GM21786 (cell line): ENCODE results near the gene RFXANK.
"Not testable (repeated sequence)": the region's sequence is repeated elsewhere in the genome, so short reads cannot be mapped to it uniquely, and the experiment has no call there.

Experiments used
- ATAC-seq: cut with Tn5 transposase; IDR thresholded peaks from one replicate; pipeline ENCODE4 v1.9.1; 2021; ENCODE audit not compliant: unreplicated experiment

Gene RFXANK

DNA sequence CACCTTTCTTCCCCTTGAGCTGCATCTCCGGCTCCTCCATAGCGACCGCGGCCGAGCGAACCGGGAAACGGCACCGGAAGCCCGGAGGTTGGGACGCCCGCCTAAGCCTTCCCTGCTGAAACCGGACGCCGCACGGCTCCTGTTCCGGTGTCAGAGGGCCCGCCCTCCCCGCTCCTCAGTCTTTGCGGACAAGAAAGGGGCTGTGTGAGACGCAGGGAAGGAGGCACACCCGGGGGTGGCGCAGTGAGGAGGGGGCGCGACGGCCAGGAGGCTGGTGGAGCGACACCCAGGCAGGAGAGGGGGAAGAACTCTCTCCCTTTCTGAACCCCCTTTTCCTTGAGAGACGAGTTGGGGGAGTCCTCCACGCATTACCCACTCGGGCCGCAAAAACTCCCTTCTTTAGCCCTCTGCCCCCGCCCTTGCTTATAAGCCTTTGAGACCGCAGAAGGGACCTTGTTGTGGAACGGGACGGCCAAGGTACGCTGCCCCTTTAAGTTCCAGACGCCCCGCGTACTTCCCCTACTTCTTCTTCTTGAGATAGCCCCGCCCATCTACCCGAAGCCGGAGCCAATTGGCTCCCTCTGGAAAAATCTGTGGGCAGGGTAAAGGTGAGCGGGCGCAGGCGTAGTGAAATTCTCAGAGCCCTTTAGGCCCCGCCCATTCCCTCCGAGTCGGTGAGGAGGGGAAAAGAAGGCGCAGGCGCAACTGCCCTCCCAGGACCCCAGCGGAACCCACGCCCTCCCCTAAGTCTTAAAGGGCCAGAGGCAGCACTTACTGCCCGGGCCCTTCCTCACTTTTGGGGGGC is at the start of gene RFXANK, which contains the start of gene BORCS8:
RFXANK (plus strand) TSS at position 181 of the 805 bp plus-strand sequence. CDS start 1,689 bp downstream, outside the sequence.
BORCS8 (minus strand) TSS at position 75 of the 805 bp plus-strand sequence; CDS start at position 40, 35 bp downstream.
- peak; percentile 84 for ATAC-seq

- ATAC-seq = no peak
These were observed 49.7 kb upstream of the RFXANK start for GRCh38 chr19:19142347-19142746.

DNA sequence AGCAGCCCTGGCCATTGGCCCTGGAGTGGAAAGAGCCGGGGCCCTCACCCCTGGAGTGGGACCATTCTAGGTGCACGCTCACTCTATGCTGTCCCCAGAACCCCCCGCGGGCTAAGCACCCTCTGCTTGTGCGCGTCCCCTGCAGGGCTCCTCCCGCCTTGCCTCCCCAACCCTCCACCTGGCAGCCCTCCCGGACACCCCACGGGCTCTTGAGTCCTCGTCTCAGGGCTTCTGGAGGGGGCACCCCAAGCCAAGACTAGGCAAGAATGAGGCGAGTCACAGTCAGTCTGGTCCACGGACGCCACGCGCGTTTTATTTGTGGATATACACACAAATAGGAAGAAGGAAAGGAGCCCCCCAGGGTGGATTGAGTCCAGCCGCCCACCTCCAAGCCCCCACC is 46.8 kb upstream of the RFXANK start:
- no peak for ATAC-seq

DNA sequence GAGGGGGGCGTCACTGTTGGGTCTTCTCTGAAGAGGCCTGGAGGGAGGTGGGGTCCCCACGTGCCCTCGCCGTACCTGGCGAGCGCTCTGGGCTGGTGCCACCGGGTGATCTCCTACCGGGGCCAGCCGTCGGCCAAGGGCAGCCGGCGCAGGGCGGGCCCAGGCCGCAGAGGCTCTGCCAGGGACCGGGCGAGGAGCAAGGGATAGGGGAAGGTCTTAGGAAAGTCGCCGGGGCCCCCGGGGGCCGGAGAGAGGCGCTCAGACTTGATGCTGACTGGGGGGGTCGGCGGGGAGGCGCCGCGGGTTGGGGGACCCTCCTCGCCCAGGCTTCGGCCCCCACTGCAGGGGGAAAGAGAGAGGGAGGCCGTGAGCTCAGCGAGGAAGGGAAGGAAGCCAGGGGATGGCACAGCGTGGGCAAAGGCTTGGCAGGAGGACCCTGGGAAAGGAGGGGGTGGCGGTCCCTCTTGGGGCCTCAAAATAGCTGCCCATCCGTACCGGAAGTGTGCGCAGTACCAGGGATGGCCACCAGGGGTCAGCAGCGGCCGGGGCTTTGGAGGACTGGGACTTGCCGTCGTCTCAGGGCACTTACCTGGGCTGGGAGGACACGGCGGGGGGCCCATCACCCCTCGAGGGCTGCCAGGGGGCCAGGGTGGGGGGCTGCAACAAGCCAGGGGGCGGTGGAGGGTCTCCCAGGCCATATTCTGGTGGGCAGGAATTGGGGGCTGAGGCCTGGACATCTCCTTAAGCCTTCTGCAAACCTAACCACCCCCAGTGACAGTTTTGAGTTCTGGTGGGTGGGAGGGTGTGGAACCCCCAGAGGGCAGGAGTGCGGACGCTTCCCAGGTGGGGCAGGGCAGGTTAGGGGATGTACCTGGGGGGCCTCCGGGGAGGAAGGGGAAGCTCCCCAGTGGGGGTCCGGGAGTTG is 46.1 kb upstream of the RFXANK start:
- ATAC-seq = no peak

DNA sequence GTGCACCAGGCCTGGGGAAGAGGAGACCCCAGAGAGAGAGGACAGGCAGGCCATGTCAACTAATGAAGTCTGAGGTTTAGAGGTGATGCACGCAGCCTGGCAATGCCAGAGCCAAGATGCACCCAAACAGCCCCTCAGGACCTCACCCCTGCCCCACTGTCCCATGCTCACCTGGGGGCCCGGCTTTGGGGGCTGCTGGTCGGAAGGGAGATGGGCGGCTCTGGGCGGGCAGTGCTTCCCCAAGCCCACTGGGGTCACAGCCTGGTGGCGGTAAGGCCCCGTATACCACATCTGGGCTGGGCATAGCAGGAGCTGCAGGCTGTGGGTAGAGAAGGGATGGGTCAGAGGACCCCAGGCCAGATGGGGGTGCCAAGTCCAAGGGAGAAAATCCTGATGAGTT is 45.2 kb upstream of the RFXANK start:
- no peak for ATAC-seq

DNA sequence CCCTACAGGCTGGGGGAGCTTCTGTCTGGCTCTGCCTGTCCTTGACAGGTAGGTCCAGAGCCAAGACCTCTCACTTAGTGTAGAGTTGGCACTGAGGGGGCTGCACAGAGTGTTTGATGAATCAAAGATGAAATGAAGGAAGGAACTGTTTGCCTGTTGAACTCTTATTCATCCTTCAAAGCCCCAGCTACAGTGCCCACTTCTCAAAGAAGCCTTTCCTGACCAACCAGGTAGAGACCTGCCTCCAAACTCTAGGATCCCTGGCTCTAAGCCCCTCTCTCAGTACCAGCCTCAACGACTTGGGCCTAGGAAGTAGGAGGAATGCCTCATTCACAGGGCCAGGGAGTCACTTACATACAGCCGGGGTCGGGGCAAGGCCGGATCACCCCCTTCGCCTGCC is 44.7 kb upstream of the RFXANK start:
- ATAC-seq = no peak

- ATAC-seq = not testable (repeated sequence)
These were observed 43.6 kb upstream of the RFXANK start for GRCh38 chr19:19148504-19148903.

GRCh38 chr19:19149435-19149834 is 42.6 kb upstream of the RFXANK start:
- ATAC-seq = no peak

- ATAC-seq = peak; percentile 79
These were observed 40.6 kb upstream of the RFXANK start for GRCh38 chr19:19151418-19151817.

DNA sequence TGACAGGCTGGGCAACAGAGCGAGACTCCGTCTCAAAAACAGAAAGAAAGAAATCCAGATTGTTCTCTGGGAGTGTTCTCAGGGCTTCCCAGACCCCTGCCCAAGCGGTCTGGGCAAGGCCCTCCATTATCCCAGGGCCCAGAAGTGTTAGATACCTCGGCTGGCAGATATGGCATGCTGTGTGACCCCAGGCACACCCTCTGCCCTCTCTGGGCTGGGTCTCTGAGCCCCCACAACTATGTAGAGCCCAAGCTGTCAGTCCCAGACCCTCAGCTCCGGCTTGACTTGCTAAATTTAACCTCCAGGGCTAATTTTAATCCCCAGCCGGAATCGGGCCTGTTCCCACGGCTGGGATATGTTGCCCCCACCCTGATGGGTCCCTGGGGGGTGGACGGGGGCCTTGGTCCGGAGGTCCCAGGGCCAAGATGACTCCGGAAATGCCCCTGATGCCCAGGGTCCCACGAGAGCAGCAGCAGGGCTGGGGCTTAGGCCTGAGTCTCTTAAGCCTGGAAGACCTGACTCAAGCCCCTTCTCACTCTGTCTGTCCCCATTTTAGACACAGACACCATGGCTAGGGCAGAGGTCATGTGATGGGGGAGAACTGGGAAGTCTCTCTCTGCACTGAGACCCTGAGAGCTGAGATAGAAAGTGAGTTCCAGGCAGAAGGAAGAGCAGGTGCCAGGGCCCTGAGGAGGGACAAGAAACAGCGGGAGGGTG is 39.2 kb upstream of the RFXANK start:
- no peak for ATAC-seq

GRCh38 chr19:19154768-19155494 is 37.1 kb upstream of the RFXANK start:
- ATAC-seq = no peak

DNA sequence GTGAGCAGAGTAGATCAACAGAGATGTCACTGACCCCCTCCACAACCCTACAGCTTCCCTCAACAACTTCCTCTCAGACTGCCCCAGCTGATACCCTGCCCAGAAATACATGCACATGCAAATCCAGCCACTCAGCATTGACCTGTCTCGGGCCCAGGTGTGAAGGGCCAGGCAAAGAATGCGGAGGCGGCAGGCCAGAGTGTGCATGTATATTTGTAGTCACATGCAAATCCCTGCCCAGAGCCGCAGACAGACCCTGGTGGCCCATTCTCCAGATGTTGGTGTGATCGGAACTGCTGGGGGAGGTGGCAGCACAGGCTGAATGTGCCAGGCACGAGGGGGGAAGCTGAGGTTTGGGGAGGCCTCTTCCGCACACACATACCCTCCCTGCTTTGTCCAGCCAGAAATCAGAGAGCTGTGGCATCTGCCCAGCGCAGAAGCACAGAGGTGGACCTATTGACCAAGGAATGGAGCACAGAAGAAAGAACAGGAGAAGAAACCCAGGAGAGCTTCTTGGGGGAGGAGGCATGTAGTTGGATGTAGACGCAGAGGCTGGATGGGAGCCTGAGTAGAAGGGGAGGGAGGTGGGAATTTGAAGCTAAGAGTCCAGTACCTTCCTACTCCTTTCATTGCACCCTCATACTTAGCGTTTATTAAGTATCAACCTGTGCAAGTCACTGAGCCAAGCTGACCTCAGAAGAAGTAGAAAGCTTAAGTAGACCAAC is 36.4 kb upstream of the RFXANK start:
- no peak for ATAC-seq

DNA sequence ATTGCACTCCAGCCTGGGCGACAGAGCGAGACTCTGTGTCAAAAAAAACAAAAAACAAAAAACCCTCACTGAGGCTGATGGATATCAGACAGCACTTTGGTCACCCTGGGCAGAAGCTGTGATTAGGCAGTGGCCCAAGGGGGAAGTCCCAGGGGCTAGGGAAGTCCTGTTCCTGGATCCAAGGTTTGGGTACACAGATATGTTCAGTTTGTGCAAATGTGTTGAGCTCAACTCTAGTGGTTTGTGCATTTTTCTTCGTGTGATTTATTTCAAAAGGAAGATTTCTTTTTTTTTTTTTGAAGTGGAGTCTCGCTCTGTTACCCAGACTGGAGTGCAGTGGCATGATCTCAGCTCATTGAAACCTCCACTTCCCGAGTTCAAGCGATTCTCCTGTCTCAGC is 34.2 kb upstream of the RFXANK start:
- no peak for ATAC-seq

DNA sequence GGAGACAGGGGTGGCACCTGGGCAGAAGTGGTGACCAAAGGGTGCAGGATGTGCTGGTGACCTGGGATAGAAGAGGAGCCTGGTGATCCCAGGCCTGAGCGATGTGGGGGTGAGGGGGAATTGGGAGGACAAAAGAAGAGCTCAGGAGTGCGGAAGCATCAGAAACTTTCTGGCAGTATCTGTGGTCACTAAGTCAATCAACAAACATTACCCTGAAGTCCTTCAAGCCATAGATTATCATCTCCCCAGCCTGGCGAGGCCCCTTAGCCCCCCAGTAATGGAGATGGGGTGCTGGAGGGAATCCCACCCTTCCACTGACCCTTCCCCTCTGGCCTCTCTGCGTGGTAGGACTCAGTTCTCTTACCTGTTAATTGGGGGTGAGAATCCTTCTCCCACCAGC is 32.5 kb upstream of the RFXANK start:
- ATAC-seq = no peak

GRCh38 chr19:19160461-19161035 is 31.5 kb upstream of the RFXANK start:
- ATAC-seq = no peak

GRCh38 chr19:19162495-19162894 is 29.6 kb upstream of the RFXANK start:
- ATAC-seq = no peak

- no peak for ATAC-seq
These were observed 26.7 kb upstream of the RFXANK start for GRCh38 chr19:19165396-19165795.

- ATAC-seq = no peak
These were observed 24.4 kb upstream of the RFXANK start for GRCh38 chr19:19167612-19168011.

DNA sequence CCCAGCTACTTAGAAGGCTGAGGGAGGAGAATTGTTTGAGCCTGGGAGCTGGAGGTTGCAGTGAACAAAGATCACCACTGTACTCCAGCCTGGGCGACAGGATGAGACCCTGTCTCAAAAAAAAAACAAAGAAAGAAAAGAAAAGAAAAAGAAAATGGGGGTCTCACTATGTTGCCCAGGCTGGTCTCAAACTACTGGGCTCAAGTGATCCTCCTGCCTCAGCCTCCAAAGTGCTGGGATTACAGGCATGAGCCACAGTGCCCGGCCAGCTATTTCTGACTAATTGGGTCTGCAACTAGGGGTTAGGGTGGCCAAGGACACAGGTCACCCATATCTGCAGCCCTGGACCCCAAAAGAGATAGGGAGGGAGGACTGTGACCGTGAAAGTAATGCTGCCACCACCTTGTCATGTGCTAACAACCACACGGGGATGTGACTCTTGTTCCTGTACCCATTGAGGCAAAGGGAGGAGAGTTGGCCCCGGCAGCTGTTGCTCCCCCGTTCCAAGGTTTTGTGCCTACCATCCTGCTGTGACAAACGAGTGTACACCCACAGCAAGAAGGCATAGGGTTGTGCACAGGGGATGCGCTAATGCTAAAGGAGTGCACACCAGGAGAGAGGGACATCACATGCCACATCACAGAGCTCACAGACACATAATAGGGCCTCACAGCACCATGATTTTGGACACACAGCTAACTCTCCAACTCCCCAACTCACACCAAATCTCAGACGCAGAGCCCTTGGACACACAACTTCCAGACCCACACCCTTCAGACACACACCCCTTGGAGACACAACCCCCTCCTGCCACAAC is 22.6 kb upstream of the RFXANK start:
- no peak for ATAC-seq
